ENCODE measurements around the gene NEU1. TPM values are rescaled to one million over a fixed set of nuclear protein-coding genes. Genes with fewer than 3 reads are reported as not detected.

NEU1 gene
- polyA plus RNA-seq, 1 donor from 2014 or later = 40.9 TPM

DNA sequence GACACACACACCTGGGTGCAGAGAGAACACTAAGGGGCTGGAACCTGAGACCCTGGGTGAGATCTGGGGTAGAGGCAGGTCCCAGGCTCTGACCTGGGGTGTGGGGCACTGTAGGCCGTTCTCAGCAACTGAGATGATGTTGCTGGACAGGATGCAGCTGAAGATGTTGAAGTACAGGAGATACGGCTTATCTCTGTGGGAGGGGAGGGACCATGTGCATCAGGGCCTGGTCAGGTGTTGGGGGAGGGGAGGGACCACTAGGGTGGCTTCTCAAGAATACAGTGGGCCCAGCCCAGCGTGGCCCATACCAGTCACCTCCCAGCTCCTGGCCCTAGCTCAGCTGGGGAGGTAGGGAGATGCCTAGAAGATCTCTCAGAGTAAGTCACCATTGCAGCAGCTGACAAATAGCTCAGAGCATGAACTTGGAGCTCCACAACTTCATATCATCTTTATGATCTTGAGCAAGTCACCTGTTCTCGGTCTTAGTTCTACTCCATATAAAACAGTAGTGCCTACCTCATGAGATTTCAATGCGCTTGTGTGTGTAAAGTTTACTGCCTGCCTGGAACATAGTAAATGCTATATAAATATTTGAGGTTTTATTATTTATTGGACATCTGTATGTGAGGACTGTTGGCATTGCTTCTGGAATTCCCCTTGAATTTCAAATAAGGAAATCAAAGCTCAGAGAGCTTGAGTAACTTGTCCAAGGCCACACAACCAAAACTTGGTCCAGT lies 12.4 kb upstream of the NEU1 start:
- no peaks in the 10 kb centered on the region for H3F3A ChIP-seq (ENCODE audit: insufficient read depth, low read length, poor library complexity, severe bottlenecking)
- H3K9me2 ChIP-seq (ENCODE audit: insufficient read depth, low read length) = no peaks in the 10 kb centered on the region
- TF ChIP-seq TAF1 (IDR thresholded peaks at IDR 0.05; ENCODE audit: low read depth) = no peak
- TF ChIP-seq, protein P1, sequence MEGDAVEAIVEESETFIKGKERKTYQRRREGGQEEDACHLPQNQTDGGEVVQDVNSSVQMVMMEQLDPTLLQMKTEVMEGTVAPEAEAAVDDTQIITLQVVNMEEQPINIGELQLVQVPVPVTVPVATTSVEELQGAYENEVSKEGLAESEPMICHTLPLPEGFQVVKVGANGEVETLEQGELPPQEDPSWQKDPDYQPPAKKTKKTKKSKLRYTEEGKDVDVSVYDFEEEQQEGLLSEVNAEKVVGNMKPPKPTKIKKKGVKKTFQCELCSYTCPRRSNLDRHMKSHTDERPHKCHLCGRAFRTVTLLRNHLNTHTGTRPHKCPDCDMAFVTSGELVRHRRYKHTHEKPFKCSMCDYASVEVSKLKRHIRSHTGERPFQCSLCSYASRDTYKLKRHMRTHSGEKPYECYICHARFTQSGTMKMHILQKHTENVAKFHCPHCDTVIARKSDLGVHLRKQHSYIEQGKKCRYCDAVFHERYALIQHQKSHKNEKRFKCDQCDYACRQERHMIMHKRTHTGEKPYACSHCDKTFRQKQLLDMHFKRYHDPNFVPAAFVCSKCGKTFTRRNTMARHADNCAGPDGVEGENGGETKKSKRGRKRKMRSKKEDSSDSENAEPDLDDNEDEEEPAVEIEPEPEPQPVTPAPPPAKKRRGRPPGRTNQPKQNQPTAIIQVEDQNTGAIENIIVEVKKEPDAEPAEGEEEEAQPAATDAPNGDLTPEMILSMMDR (IDR thresholded peaks at IDR 0.05; ENCODE audit: poor library complexity, severe bottlenecking) = no peak
- no peak for TF ChIP-seq REST (IDR thresholded peaks at IDR 0.05; ENCODE audit: borderline replicate concordance)
- no peak for TF ChIP-seq SMC3 (conservative IDR thresholded peaks at IDR 0.05; ENCODE audit: poor library complexity)
- no peak for TF ChIP-seq POLR2AphosphoS5 (IDR thresholded peaks at IDR 0.05)
- TF ChIP-seq MXI1 (conservative IDR thresholded peaks at IDR 0.05; ENCODE audit: poor library complexity, severe bottlenecking) = no peak
- no peak for TF ChIP-seq EP300 (conservative IDR thresholded peaks at IDR 0.05; ENCODE audit: poor library complexity, severe bottlenecking)
- TF ChIP-seq EZH2 (IDR thresholded peaks at IDR 0.05; ENCODE audit: borderline replicate concordance, insufficient read depth, low read length, poor library complexity, severe bottlenecking) = no peak
- no peak for TF ChIP-seq RAD21 (conservative IDR thresholded peaks at IDR 0.05)
- no peak overlapping the region for H3K4me2 ChIP-seq (ENCODE audit: low read length)
- H3K9me3 ChIP-seq (ENCODE audit: low read length) = no peaks in the 10 kb centered on the region
- no peaks in the 10 kb centered on the region for H3K79me2 ChIP-seq (replicated peaks; ENCODE audit: insufficient read depth, low read length)
- no peaks in the 10 kb centered on the region for H4K20me1 ChIP-seq (ENCODE audit: insufficient read depth)
- no peak overlapping the region for H3K4me3 ChIP-seq (ENCODE audit: low read length)
- H3K9ac ChIP-seq (ENCODE audit: low read length) = no peak overlapping the region
- no peaks in the 10 kb centered on the region for H3K36me3 ChIP-seq (ENCODE audit: insufficient read depth, low read length)
- no peaks in the 10 kb centered on the region for H3K27me3 ChIP-seq (ENCODE audit: insufficient read depth, low read depth, low read length)
- H3K27ac ChIP-seq (ENCODE audit: low read length) = no peak overlapping the region
- no peak overlapping the region for H2AFZ ChIP-seq (ENCODE audit: low read depth, low read length)

GRCh38 chr6:31874084-31874670 lies 11.6 kb upstream of the NEU1 start:
- H3K36me3 ChIP-seq (ENCODE audit: insufficient read depth, low read length) = no peaks in the 10 kb centered on the region
- TF ChIP-seq TAF1 (IDR thresholded peaks at IDR 0.05; ENCODE audit: low read depth) = no peak
- no peak for TF ChIP-seq RAD21 (conservative IDR thresholded peaks at IDR 0.05)
- no peak for TF ChIP-seq EZH2 (IDR thresholded peaks at IDR 0.05; ENCODE audit: borderline replicate concordance, insufficient read depth, low read length, poor library complexity, severe bottlenecking)
- no peaks in the 10 kb centered on the region for H3K27me3 ChIP-seq (ENCODE audit: insufficient read depth, low read depth, low read length)
- H3K9me3 ChIP-seq (ENCODE audit: low read length) = no peaks in the 10 kb centered on the region
- no peak overlapping the region for H3K27ac ChIP-seq (ENCODE audit: low read length)
- H3K9ac ChIP-seq (ENCODE audit: low read length) = no peak overlapping the region
- H3K79me2 ChIP-seq (replicated peaks; ENCODE audit: insufficient read depth, low read length) = no peaks in the 10 kb centered on the region
- no peaks in the 10 kb centered on the region for H3F3A ChIP-seq (ENCODE audit: insufficient read depth, low read length, poor library complexity, severe bottlenecking)
- H4K20me1 ChIP-seq (ENCODE audit: insufficient read depth) = no peaks in the 10 kb centered on the region
- no peak overlapping the region for H2AFZ ChIP-seq (ENCODE audit: low read depth, low read length)
- H3K9me2 ChIP-seq (ENCODE audit: insufficient read depth, low read length) = no peaks in the 10 kb centered on the region
- H3K4me3 ChIP-seq (ENCODE audit: low read length) = no peak overlapping the region
- no peak overlapping the region for H3K4me2 ChIP-seq (ENCODE audit: low read length)

Data from neural cell (in vitro differentiated cells).